HG03135 (cell line): ENCODE data around the gene DAPK2.

ENCODE experiments used
- ATAC-seq: cut with Tn5 transposase; IDR thresholded peaks from one replicate; pipeline ENCODE4 v1.9.1; 2021; ENCODE audit warnings: mild to moderate bottlenecking, moderate library complexity; ENCODE audit not compliant: unreplicated experiment

Gene DAPK2

DNA sequence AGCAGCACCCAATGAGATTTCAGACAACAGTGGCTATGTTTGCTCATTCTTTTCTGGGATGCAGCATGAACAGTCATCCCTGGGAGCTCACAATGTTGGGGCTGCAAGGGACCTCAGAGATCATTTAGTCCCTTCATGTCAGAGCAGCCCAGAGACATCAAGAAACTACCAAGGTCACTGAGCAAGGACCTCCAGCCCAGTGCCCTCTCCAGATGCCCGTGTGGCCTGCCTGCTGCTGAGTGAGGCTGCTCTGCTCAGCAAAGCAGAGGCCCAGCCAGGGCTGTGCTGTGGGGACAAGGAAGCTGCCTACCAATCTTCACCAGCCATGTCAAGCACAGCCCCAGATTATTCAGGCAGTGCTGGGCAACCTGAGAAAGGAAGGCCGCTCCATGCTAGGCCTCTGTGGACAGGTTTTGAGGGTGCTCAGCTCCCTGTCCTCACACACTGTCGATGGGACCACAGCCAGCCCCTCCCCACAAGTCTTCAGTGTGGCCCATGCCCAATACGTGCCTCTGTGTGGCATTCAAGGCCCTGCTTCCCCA lies 99.7 kb downstream of the DAPK2 start:
- no peak for ATAC-seq

DNA sequence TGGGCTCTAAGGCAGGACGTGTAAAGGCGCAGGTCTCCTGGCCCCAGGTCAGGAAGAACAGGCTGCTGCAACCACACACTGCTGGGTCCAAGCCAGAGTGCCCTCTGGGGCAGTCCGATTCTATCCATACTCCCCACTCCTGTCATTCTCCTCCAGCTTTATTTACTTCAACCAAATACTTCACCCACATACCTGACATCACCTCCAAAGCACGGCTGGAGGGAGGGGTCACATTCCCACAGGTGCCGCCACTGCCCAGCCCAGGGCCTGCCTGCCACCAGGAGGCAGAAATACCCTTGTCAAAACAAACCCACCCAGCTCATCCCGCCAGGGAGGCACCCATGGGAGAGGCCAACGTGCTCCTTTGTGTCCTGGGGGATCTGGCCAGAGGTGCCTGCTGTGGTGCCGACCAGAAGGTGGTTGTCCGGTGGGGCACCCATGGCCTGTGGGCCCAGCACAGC lies 100.4 kb downstream of the DAPK2 start:
- ATAC-seq, result no peak

DNA sequence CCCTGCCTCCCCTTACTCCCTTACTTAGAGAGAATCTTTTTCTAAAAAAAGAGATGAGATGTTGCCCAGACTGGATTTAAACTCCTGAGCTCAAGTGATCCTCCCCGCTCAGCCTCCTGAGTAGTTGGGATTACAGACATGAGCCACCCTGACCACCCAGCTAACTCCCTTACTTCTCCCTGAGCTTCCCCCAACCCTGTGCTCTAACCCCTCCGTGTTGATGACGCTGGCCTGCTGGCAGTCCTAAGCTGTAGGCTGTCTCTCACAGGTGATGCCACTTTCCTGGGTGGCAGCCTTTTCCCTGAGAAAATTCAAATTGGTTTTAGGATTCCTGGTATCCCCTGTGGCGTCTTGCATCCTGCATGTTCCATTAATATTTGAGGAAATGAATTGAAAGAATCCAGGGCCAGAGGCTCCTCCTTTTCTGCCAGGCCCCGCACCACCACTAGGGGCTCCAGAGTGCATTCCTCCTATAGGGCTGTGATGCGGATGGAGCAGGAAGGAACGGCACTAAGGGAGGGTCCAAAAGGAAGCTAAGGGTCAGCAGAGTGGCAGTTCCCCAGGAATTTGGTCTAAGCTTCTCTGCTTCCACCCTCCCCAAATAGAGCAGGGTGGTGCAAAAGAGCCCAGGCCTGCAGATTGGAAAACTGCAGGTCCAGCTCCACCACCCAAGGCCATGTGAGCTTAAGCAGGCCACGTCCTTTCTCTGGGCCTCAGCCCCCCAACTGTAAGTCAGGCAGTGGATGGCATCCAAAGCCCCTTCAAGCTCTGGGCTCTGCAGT lies 101.1 kb downstream of the DAPK2 start:
- no peak for ATAC-seq

DNA sequence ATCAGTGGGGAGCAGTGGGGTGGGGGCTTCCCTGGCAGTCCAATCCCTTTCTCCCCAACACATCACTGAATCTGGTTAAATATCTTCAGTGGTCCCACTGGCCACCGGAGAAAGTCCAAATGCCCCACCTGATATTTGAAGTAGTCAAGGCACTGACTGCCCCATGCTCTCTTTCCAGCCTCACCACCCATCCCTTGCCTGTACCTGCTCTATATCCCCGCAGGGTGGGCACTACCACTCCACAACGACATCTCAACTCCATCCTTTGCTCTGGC lies 101.7 kb downstream of the DAPK2 start:
- no peak for ATAC-seq

DNA sequence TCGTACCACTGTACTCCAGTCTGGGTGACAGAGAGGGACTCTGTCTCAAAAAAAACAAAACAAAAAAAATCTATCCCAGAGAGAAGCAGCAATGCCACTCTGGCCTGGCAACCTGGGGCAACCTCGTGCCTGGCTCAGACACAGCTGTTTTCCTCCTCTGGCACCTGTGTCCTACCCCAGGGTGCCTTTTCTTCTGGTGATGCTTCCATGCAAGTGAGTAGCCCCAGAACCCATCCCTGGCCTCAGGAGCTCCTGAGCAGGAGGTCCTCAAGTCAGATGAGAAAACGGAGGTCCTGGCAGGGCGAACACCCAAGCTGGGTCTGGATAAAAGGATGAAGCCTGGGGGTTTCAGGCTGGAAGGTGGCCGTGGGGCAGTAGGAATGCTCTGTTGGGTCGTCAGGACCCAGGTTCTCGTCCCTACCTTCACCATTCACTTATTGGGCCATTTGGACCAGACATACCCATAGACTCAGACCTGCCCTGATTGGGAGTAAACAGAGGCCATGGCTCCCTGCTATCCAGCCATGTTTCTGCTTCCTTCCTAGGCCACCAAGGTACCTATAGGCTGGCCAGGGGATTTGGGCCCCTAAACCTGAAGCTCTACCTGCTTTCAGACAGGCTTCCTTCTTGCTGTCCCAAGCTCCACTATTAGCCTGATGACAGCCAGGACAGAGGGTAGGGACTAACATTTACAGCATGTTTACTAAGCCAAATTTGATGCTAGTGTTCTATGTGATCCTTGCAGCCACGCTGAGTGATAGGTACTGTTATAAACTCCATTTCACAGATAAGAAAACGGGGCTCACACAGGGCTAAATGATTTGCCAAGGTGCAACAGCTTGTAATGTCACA lies 102.2 kb downstream of the DAPK2 start:
- no peak for ATAC-seq

GRCh38 chr15:63942486-63943365 lies 103.6 kb downstream of the DAPK2 start:
- no peak for ATAC-seq

DNA sequence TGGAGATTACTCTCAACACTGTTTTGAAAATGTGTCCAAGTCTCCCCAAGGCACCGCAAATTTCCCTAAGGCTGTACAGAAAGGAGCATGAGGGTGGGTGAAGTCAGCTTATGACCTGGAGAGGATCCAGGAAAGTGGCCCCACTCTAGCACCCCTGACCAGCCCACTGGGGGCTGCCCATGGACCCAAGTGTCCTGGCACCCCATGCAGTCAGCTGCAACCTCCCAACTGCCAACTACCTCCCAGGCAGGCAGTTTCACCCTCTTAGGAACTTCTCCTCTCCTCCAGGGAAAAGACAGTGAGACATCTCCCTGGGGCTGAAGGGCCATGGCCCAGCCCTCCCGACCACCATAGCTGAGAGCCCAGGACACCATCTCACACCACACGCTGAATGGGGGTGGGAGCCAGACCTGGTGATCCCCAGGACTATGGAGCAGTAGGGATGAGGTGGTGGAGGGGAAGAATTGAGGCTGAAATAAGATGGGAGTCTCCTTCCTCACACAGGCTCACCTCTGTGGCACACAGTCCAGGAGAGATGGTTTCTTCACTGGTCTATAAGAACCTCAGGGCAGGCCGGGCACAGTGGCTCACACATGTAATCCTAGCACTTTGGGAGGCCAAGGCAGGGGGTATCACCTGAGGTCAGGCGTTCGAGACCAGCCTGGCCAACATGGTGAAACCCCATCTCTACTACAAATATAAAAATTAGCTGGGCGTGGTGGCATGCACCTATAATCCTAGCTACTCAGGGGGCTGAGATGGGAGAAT lies 104.4 kb downstream of the DAPK2 start:
- no peak for ATAC-seq

DNA sequence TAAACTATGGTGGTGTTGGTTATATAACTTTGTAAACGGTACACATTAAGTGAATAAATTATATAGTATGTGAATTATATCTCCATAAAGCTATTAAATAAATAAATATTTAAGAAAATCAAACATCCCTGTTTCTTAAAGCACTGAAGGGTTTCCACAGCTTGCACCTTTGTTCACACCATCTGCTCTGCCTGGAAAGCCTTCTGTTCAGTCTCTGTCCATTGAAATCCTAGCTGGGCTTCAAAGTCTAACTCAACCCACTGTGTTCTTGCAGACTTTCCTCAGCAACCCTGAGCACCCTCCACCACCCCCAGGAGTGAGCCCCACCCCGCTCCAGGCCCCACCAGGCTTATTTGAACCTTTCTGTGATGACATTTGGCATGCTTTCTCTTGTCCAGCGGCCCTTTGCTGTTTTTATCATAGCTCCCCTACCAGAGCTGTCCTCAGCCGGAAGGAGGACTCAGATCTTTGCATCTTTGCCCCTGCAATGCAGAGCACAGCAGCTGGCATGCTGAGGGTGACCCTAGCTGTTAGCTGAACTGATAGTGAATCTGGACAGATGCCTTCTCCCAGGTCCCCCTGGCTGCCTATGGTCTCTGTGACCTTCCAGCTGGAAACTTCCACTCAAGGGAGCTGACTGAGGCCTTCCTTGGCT lies 105.2 kb downstream of the DAPK2 start:
- ATAC-seq, result no peak

DNA sequence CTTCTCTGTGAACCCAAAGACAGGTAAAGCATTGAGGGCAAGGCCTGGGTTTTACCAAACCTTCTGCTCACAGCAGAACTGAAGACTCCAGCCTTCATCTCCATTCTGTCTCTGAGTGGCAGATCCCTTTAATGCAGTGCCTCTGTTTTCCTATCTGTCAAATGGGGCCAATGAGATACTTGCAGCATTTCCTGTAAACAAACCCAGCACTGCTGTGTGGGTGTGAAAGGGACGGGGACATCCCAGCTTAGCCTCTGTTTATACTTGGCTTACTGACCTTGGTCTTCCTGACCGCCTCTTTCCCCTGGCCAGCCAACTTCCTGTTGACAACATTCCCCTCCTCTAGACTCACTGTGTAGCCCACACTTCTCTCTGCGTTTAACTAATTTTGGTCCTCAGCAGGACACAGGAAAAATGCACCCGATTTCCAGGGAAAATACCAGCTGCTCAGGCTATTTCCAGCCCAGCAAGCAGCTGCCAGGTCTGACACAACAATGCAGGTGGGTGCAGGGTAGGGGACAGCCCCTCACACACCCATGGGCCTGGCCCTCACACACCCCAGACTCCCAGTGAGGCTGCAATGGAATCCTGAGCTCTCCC lies 106.7 kb downstream of the DAPK2 start:
- ATAC-seq, result no peak

DNA sequence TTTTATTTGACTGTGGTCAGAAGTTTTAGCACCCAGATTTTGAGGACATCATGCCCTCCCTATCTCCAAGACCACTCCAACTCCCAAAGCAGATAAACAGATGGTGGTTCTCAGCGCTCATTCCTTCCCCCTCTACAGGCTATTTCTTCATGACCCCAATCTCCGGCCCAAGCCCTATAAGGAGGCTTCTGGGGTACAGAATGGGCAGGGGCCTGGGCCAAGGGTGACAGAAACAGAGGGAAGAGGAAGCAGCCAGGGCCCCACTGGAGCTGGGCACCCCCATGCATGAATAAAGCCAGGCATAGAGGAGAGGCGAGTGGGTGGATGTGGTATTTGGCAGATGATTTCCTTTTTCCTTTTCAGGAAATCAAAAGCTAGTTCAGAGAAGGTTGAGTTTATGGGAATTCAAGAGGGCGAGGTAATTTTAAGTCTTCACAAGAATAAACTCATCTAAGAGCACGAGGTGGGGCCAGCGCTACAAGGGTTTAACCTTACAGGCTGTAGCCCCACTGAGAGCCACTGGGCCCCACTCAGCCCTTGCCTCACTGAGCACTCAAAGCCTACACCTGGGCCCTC lies 107.7 kb downstream of the DAPK2 start:
- no peak for ATAC-seq

- no peak for ATAC-seq
Observed at GRCh38 chr15:63933522-63933921, 112.8 kb downstream of the DAPK2 start.

- no peak for ATAC-seq
Observed at GRCh38 chr15:63931556-63931955, 114.7 kb downstream of the DAPK2 start.

DNA sequence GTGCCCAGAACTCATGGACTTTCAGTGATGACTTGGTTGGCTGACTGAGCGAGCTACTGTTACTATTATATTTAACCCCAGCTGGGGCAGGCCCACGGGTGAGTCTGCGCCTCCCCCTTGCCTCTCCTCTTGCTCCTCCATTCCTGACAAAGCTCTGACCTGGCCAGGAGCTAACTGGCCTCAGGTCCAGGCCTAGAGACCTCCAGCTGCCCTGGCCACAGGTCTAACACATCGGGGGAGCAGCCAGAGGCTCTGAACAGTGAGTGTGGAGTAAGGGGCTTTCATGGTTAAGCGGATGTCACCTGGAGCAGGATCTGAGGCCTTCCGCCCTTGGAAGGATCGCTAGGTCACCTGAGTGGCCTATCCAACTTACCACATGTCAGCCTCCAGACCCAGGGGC lies 116.3 kb downstream of the DAPK2 start:
- ATAC-seq, result no peak

DNA sequence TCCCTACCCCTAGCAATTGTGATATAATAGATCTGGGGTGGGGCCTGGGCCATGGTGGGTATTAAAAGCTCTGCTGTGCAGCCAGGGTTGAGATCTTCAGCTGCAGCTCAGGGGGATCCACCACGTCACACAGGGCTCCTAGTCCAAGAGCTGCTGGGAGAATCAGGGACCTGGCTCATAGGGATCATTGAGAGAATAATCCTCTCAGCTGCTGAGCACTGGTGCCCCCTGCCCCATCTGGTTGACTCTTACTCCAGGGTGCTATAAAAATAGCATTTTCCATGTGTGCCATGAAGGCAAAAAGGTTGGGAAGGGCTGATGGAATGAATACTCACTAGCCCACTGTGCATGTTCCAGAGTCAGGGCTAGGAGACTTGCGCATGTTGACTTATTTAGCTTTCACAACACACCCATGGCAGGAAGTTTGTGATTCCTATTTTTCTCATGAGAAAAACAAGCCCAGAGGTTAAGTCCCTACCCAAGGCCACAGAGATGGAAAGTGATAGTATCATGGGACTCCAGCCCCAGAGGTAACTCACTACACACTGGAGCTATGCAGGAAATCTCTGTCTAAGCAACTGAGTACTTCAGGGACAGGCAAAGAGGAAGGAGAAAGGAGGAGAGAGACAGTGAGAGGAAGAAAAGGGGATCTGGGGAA lies 118.0 kb downstream of the DAPK2 start:
- ATAC-seq, result no peak

DNA sequence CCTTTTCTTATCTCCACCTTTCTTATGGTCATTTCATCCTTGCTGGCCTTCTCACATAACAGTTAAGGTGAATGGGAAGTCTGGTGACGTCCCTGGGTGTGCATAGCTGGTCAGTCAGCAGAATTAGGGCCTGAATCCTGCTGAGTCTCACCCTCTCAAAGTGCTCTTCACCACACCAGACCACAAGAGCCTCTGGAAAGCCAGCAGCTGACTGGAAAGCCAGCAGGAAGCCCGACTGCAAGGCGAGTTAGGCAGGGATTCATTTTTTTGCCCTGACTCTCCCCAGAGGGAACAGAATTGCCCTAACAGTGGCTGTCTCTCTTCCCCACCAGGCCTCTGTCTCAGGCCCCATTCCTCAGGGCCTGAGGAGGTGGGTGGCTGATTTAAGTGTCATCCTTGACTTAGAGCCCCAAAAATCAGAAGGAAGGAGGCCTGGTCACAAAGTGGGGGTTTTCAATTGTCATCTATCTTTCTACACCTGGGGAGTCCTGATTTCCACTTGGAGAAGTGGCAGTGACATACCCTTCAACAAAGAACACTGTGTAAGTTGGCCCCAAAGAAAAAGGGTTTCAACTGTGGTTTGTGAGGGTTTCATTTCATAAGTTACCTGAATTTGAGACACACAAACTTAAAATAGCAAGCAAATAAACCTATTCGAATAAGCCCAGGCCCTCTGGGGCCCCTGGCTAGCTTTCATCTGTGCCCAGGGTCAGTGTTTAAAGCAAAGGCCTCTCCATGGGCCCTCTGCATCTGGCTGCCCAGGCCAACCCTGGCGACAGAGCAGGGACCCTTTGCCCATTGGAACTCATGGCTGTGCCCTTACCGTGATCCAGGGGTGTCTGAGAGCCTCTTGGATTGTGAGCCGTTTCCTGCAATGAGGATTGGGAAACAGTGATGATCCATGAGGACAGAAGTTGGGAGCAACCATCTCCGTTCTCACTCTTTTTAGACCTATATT lies 122.0 kb downstream of the DAPK2 start:
- no peak for ATAC-seq

GRCh38 chr15:63922916-63923315 lies 123.4 kb downstream of the DAPK2 start:
- no peak for ATAC-seq

DNA sequence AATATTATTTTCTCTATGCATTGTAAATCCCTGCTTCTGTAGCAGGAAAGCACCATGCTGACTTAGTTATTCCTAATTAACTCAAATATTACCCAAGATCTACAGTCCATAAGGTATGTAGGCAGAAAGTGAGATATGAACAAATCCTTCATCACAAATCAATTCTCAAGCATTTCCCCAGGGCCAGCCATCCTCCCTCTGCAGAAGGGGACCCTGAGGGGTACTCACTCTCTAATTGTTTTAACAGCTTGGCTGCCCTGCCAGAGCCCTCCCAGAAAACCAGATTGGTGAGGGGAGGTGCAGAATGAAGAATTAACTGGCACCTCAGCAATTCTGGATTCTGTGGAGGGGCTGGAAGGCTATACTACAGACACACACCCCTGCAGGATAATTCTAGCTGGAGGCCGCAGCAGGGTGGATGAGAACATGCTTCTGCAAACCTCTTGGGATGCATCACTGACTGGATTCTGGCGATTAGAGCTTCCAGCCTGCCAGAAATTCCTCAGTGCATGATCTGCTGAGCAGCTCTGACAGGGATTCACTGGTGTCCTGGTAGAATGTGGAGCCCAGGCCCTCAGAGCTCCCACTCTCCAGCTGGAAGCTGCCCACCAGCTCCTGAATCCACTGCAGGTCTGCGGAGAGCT lies 123.9 kb downstream of the DAPK2 start:
- ATAC-seq, result no peak
